GM18867 (cell line): ENCODE results near the gene SEC14L5.

Experiments
- ATAC-seq: cut with Tn5 transposase; IDR thresholded peaks from one replicate; pipeline ENCODE4 v1.9.1; 2021; ENCODE audit warnings: mild to moderate bottlenecking, moderate library complexity; ENCODE audit not compliant: unreplicated experiment

SEC14L5 gene

GRCh38 chr16:4981473-4981872 lies 23.3 kb downstream of the SEC14L5 start:
- ATAC-seq = no peak

DNA sequence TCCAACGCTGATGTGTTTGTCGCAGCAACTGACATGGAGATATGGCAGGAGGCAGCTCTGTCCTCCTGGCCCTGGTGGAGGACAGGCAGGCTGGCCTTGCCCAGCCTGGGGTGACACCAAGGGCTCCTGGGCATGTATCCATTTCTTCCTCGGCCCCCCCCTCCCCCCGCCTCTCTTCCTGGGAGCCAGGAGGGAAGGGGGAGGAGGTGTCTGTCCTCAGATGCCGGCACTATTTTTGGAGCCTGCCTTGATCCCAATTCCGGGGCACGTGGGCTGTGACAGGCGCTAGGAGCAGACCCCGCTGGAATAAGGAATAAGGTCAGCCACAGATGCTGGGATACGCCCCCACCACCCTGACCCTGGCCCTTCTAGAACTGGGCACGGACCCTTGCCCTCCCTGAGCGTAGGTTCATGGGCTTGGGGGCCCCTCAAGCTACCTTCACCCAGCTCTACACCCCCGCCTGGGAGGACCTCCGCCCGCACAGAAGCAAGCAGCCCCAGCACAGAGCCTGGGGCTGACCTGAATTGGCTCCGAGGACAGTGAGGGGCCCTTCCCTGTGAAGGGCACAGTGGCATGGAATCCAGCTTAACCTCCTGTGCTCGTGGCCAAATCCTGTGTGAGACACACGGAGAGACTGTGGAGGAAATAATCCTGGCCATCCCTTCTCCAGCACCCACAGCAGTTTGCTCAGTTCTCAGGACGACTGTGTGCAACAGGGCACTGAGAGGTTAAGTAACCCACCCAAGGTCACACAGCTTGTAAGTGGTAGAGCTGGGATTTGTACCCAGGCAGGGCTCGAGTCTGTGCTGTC lies 24.1 kb downstream of the SEC14L5 start:
- ATAC-seq = no peak

GRCh38 chr16:4984174-4984990 lies 26.3 kb downstream of the SEC14L5 start:
- no peak for ATAC-seq

GRCh38 chr16:4987250-4987579 lies 29.1 kb downstream of the SEC14L5 start:
- ATAC-seq = no peak

- ATAC-seq = no peak
Observed at GRCh38 chr16:4987580-4988374, 29.6 kb downstream of the SEC14L5 start.

DNA sequence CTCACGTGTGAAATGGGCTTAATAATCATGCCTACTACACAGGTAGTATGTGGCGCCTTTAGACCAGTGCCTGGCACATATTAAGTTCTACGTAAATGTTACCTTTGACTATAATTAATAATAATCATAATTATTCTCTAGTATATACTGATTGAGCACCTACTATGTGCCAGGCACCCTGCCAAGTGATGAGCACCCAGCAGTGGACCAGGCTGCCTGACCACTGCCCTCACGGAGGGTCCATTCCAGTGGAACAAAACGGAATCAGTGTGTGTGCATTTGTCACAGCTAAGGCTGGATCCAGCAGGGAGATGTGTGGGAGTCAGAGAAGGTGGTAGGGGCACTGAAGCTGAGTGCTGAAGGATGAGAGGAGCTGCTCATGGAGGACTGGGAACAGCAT lies 30.5 kb downstream of the SEC14L5 start:
- no peak for ATAC-seq

GRCh38 chr16:4989391-4990006 lies 31.4 kb downstream of the SEC14L5 start:
- no peak for ATAC-seq

DNA sequence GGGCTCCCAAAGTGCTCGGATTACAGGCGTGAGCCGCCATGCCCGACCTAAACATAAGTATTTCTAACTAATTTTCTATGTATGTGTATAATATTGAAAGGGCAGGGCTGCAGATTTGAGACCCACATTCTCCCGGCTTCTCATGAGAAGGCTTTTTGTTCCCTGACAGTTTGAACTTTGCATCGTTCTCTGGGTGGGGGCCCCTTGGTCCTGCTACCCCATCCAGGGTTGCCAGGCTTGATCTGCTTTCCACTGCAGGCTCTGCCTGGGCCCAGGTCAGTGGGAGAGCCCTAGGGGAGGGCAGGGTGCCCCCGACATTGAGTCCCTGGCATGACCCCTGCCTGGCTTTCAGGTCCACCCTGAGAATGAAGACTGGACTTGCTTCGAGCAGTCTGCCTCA lies 32.3 kb downstream of the SEC14L5 start:
- ATAC-seq = no peak

GRCh38 chr16:4991754-4992153 lies 33.6 kb downstream of the SEC14L5 start:
- no peak for ATAC-seq

- no peak for ATAC-seq
Observed at GRCh38 chr16:4994719-4995434, 36.7 kb downstream of the SEC14L5 start.

DNA sequence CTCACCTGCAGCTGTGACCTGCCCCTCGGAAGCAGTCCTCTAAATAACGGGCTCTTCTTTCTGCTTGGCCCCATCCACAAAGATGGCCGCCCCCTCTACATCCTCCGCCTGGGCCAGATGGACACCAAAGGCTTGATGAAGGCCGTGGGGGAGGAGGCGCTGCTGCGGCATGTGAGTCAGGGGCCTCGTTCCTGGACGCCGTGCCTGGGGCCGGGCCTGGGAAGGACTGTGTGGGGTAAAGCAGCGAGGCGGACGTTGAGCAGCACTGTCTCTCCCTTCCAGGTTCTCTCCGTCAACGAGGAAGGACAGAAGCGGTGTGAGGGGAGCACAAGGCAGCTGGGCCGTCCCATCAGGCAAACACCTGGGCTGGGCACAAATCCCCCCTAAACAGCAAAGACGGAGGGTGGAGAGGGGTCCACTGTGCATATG lies 42.5 kb downstream of the SEC14L5 start:
- ATAC-seq = no peak

DNA sequence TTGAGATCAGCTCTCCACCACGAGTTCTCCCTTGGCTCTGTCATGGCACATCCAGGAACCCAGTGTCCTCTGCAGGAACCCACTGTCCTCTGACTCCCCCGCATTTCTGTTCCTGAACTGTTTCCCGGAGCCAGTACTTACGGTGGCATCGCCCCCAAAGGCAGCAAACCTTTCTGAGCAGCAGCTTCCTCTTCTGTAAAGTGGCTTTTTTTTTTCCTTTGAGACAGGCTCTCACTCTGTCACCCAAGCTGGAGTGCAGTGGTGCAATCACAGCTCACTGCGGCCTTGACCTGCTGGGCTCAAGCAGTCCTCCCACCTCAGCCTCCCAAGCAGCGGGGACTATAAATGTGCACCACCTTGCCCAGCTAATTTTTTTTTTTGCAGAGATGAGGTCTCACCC lies 43.4 kb downstream of the SEC14L5 start:
- no peak for ATAC-seq

DNA sequence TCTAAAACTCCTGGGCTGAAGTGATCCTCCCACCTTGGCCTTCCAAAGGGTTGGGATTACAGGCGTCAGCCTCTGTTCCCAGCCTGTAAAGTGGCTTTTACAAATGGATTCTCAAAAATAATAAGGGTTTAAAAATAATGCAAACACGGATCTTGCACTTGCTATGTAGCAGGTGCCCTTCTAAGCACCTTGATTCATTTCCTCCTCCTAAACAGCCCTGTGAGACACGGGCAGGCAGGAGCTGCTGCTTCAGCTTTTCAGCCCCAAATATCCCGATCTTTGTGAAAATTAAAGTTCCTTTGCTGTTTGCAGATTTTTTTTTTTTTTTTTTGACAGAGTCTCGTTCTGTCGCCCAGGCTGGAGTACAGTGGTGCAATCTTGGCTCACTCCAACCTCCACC lies 43.9 kb downstream of the SEC14L5 start:
- ATAC-seq = no peak

GRCh38 chr16:5002699-5003143 lies 44.6 kb downstream of the SEC14L5 start:
- no peak for ATAC-seq

DNA sequence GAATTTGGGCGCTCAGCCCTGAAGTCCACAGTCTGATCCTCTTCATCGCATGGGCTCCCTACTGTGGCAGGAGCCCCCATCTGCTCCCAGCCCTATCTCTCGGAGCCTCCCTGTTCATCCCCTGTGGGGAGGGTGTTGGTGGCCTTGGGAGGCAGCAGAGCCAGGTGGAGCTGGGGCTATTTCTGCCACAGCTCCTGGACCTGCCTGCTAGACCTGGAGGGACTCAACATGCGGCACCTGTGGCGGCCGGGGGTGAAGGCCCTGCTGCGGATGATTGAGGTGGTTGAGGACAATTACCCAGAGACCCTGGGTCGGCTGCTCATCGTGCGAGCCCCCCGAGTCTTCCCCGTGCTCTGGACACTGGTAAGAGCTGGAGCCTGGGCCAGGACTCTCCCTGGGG lies 45.1 kb downstream of the SEC14L5 start:
- ATAC-seq = no peak

DNA sequence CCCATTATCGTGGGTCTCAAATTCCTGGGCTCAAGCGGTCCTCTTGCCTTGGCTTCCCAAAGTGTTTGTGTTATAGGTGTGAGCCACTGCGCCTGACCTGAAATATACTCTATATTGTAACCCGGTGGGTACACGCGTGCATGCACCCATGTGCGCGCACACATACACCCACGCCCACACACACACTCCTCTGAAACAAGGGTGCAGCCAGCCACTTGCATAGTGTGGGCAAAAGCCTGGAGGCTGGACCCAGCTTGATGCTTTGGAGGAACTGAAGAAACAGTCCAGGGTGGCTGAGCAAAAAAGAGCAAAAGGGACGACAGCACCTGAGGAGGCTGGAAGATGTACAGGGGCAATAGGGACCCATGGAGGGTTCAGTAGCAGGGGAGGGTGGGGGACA lies 45.7 kb downstream of the SEC14L5 start:
- ATAC-seq = no peak

DNA sequence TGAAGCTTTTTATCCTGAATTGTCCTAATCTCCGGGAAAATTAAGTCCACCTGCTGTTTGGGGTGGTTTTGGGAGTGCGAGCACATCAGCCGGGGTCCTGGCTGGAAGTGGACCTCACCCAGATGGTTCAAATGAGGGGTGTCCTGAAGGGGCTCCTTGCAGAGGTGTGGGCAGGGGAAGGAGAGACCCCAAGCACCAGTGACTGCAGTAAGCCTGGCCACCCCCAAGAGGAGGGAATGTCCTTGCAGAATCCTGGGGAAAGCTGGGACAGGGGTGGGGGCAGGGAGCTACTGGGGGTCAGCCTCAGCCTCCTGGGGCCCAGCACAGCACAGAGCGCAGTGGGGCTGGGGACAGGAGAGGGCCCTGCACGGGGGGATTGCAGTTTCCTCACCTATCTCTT lies 46.2 kb downstream of the SEC14L5 start:
- no peak for ATAC-seq

DNA sequence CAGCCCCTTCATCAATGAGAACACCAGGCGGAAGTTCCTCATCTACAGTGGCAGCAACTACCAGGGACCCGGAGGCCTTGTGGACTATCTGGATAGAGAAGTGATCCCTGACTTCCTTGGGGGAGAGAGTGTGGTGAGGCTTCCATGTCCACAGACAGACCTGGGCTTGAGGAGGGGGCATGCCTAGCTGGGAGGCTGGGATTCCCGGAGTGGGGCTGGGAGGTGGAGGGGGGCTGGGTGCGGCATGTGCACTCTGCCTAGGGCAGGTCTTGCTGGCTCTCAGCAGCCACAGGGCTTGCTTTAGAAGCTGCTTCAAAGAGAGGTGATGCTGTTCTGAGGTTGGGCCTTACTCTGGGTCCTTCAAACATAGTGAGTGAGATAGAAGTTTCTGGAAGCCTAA lies 47.8 kb downstream of the SEC14L5 start:
- no peak for ATAC-seq

GRCh38 chr16:5006348-5007193 lies 48.4 kb downstream of the SEC14L5 start:
- ATAC-seq = no peak
